GM12878 (cell line): ENCODE results near the gene RAB7B. TPM values are rescaled to one million over a fixed set of nuclear protein-coding genes. Genes with fewer than 3 reads are reported as not detected.
A peak's percentile ranks its signal among the peaks of the same experiment; 100 is the strongest.

Experiments
- ATAC-seq: fragments of 200-7000 bp; cut with Tn5 transposase; 3 replicates; pipeline ENCODE4 v1.9.1; 2020; ENCODE audit warnings: mild to moderate bottlenecking, moderate library complexity
- BruUV-seq: library from RNA; stranded (reverse); fragments of 400-500 nt; replicated peaks from 2 replicates; lab custom pipeline; 2021; lab: Mats Ljungman, UMichigan
- CTCF ChIA-PET: fragments of 300-600 bp; sonication (Branson Sonifier 250); formaldehyde crosslinking; extraction: SDS; loops from one replicate; lab custom pipeline; 2021; ENCODE audit warnings: inconsistent platforms; lab: Yijun Ruan, JAX
- POLR2A ChIA-PET: fragments of 350-600 bp; formaldehyde crosslinking; extraction: SDS; loops from one replicate; lab custom pipeline; 2021; ENCODE audit warnings: inconsistent platforms; lab: Charles Lee
- RAD21 ChIA-PET: fragments of 300-600 bp; sonication (Branson Sonifier 250); formaldehyde crosslinking; loops from one replicate; lab custom pipeline; 2023; ENCODE audit warnings: antibody characterized with exemption; ENCODE audit not compliant: unreplicated experiment; lab: Charles Lee
- SMC1A ChIA-PET: fragments of 300-600 bp; sonication (Branson Sonifier 250); formaldehyde crosslinking; loops from one replicate; lab custom pipeline; 2023; ENCODE audit not compliant: unreplicated experiment, uncharacterized antibody; lab: Charles Lee
- DNase-seq: peaks from one replicate; pipeline ENCODE4 v3.0.0-alpha.2; 2011; ENCODE audit warnings: low read depth, low spot score
- FAIRE-seq: peaks from 3 replicates; lab custom pipeline; 2011; peaks lifted over from hg19 to GRCh38; lab: Jason Lieb, UNC
- H2AFZ ChIP-seq: 2 replicates; pipeline ENCODE4 v1.6.0; 2011; ENCODE audit warnings: low read depth, low read length, control low read depth; ENCODE audit not compliant: control insufficient read depth
- H3K27ac ChIP-seq: 2 replicates; pipeline ENCODE4 v1.5.1; 2011; ENCODE audit warnings: control low read depth; ENCODE audit not compliant: control insufficient read depth, insufficient read depth
- H3K27me3 ChIP-seq, 2 experiments: replicated peaks in 1 of 2; 2 replicates each; pipeline versions ENCODE4 v1.6.0 to v1.6.1; 2011; ENCODE audit warnings: low read length in 1 of 2; ENCODE audit not compliant: control insufficient read depth in 2 of 2, insufficient read depth in 2 of 2
- H3K36me3 ChIP-seq, 2 experiments: 2 replicates each; pipeline ENCODE4 v1.5.1; 2011; ENCODE audit warnings: low read length in 1 of 2; ENCODE audit not compliant: control insufficient read depth in 2 of 2, insufficient read depth in 2 of 2
- H3K4me1 ChIP-seq: 2 replicates; pipeline ENCODE4 v1.6.1; 2011; ENCODE audit warnings: mild to moderate bottlenecking, low read length, moderate library complexity, mixed read lengths; ENCODE audit not compliant: control insufficient read depth, insufficient read depth
- H3K4me2 ChIP-seq: 2 replicates; pipeline ENCODE4 v1.6.0; 2011; ENCODE audit warnings: control low read depth; ENCODE audit not compliant: control insufficient read depth, insufficient read depth
- H3K4me3 ChIP-seq: fragments of 200-600 bp; sonication (generic); 2 replicates; pipeline ENCODE4 v1.5.1; 2016
- H3K79me2 ChIP-seq: 2 replicates; pipeline ENCODE4 v1.6.0; 2011; ENCODE audit warnings: low read length; ENCODE audit not compliant: control insufficient read depth, insufficient read depth
- H3K9ac ChIP-seq: 2 replicates; pipeline ENCODE4 v1.8.0; 2011; ENCODE audit warnings: low read length, control low read depth, mixed read lengths; ENCODE audit not compliant: control insufficient read depth, insufficient read depth
- H3K9me3 ChIP-seq: replicated peaks from 3 replicates; pipeline ENCODE4 v1.5.1; 2011; ENCODE audit warnings: mild to moderate bottlenecking, low read length; ENCODE audit not compliant: control insufficient read depth, insufficient read depth
- H4K20me1 ChIP-seq: 2 replicates; pipeline ENCODE4 v1.6.0; 2011; ENCODE audit not compliant: control insufficient read depth, insufficient read depth
- BHLHE40 ChIP-seq, 2 experiments: fragments of 450-650 bp in 1 of 2; IDR thresholded peaks; 2 replicates each; pipeline ENCODE4 v1.6.1; 2011 to 2017; ENCODE audit warnings: low read depth in 2 of 2, borderline replicate concordance in 1 of 2, improper control_type of control experiment in 1 of 2, low read length in 1 of 2, mild to moderate bottlenecking in 1 of 2
- CHD1 ChIP-seq: IDR thresholded peaks from 2 replicates; pipeline ENCODE4 v1.6.1; 2012; ENCODE audit warnings: low read depth, low read length, improper control_type of control experiment
- ETV6 ChIP-seq, 2 experiments: fragments of 450-650 bp in 1 of 2; IDR thresholded peaks in 1 of 2; conservative IDR thresholded peaks in 1 of 2; 2 replicates each; pipeline ENCODE4 v1.6.1; 2014; ENCODE audit warnings: antibody characterized with exemption in 1 of 2, borderline replicate concordance in 1 of 2, low read depth in 1 of 2, mild to moderate bottlenecking in 1 of 2, moderate library complexity in 1 of 2
- HDAC6 ChIP-seq: fragments of 200-600 bp; sonication (generic); IDR thresholded peaks from one replicate; pipeline ENCODE4 v1.8.0; 2017; ENCODE audit warnings: antibody characterized with exemption; ENCODE audit not compliant: unreplicated experiment
- IRF4 ChIP-seq: IDR thresholded peaks from 2 replicates; pipeline ENCODE4 v1.6.1; 2011; ENCODE audit warnings: low read depth, low read length
- MEF2A ChIP-seq: IDR thresholded peaks from 2 replicates; pipeline ENCODE4 v1.6.1; 2011; ENCODE audit warnings: low read depth, mild to moderate bottlenecking, low read length, moderate library complexity; ENCODE audit not compliant: insufficient read depth
- NFIC ChIP-seq: IDR thresholded peaks from 2 replicates; pipeline ENCODE4 v1.6.1; 2012; ENCODE audit warnings: low read depth, mild to moderate bottlenecking, inconsistent platforms, low read length, moderate library complexity
- PML ChIP-seq: IDR thresholded peaks from 2 replicates; pipeline ENCODE4 v1.6.1; 2012; ENCODE audit warnings: low read length, inconsistent platforms
- POLR2AphosphoS2 ChIP-seq: IDR thresholded peaks from 2 replicates; pipeline ENCODE4 v1.6.1; 2011; ENCODE audit warnings: low read depth, mild to moderate bottlenecking, low read length, improper control_type of control experiment, moderate library complexity
- SMAD5 ChIP-seq: IDR thresholded peaks from 2 replicates; pipeline ENCODE4 v1.6.1; 2016; ENCODE audit warnings: antibody characterized with exemption, low read depth
- SUPT20H ChIP-seq: IDR thresholded peaks from 2 replicates; pipeline ENCODE4 v1.6.1; 2011; ENCODE audit warnings: low read depth, mild to moderate bottlenecking, low read length, moderate library complexity, borderline replicate concordance; ENCODE audit not compliant: control insufficient read depth
- TBL1XR1 ChIP-seq: IDR thresholded peaks from 2 replicates; pipeline ENCODE4 v1.6.1; 2012; ENCODE audit warnings: low read depth, low read length, improper control_type of control experiment
- ZBED1 ChIP-seq: IDR thresholded peaks from 2 replicates; pipeline ENCODE4 v1.6.1; 2016; ENCODE audit warnings: borderline replicate concordance
- ZNF207 ChIP-seq: fragments of 450-650 bp; IDR thresholded peaks from 2 replicates; pipeline ENCODE4 v1.6.1; 2014; ENCODE audit warnings: antibody characterized with exemption, mild to moderate bottlenecking, borderline replicate concordance
- ZSCAN29 ChIP-seq: fragments of 450-650 bp; IDR thresholded peaks from 2 replicates; pipeline ENCODE4 v1.6.1; 2017; ENCODE audit warnings: mild to moderate bottlenecking, moderate library complexity
- whole genome bisulfite sequencing: methylation state at CpG from one replicate; pipeline ENCODE4 v1.1.6; 2016; ENCODE audit warnings: low lambda C conversion rate; ENCODE audit not compliant: insufficient replicate concordance, insufficient coverage; ENCODE audit errors: missing lambda C conversion rate; 5-methylcytosine and 5-hydroxymethylcytosine counted together
- in situ Hi-C: fragments of 300-500 bp; cut with MboI; formaldehyde crosslinking; loops from 9 replicates; pipeline ENCODE4 v1.14.3; 2018; ENCODE audit warnings: mixed read lengths
- intact Hi-C: fragments of 100-400 bp; cut with micrococcal nuclease; formaldehyde crosslinking; loops from one replicate; pipeline ENCODE4 v1.14.2; 2022; ENCODE audit not compliant: unreplicated experiment
- polyA plus RNA-seq, 11 experiments: library from polyadenylated mRNA; depleted of rRNA in 4 of 11; unstranded in 6 of 11; stranded (reverse) in 5 of 11; fragments of >200 nt; fragmentation: Nextera tagmentation in 4 of 11; fragmentation: Illumina TruSeq in 1 of 11; extraction: Ambion mirVana in 4 of 11; extraction: Trizol in 1 of 11; gene quantifications; 1 replicate in 1 of 11; 2 replicates in 10 of 11; pipeline versions ENCODE4 v1.2.1 to v1.2.3, GENCODE V29; 2011 to 2016; ENCODE audit warnings: inconsistent platforms in 2 of 11, missing spikeins in 2 of 11, low read depth in 1 of 11
- total RNA-seq, 4 experiments: library from RNA; depleted of rRNA in 3 of 4; stranded (reverse); fragments of >200 nt in 3 of 4; fragmentation: Illumina TruSeq in 1 of 4; extraction: Trizol in 1 of 4; gene quantifications; 2 replicates each; pipeline versions ENCODE4 v1.2.1 to v1.2.3, GENCODE V29; 2013 to 2021
- TF ChIP-seq, protein P1 (sequence below): fragments of 450-650 bp; IDR thresholded peaks from 2 replicates; pipeline ENCODE4 v1.6.1; 2018; ENCODE audit warnings: borderline replicate concordance, mild to moderate bottlenecking; ENCODE audit not compliant: partially characterized antibody
- TF ChIP-seq, protein P2 (sequence below): IDR thresholded peaks from 2 replicates; pipeline ENCODE4 v1.6.1; 2012; ENCODE audit warnings: low read length, inconsistent platforms
- TF ChIP-seq, protein P3 (sequence below): IDR thresholded peaks from 2 replicates; pipeline ENCODE4 v1.6.1; 2011; ENCODE audit warnings: low read depth, low read length, improper control_type of control experiment, borderline replicate concordance

The RAB7B gene
- total and polyA plus RNA-seq, 10 of the 15 experiments (the other 5 are each of a cell fraction or from before 2014, with no cell fraction given) = 0.09 TPM; not detected in 9

DNA sequence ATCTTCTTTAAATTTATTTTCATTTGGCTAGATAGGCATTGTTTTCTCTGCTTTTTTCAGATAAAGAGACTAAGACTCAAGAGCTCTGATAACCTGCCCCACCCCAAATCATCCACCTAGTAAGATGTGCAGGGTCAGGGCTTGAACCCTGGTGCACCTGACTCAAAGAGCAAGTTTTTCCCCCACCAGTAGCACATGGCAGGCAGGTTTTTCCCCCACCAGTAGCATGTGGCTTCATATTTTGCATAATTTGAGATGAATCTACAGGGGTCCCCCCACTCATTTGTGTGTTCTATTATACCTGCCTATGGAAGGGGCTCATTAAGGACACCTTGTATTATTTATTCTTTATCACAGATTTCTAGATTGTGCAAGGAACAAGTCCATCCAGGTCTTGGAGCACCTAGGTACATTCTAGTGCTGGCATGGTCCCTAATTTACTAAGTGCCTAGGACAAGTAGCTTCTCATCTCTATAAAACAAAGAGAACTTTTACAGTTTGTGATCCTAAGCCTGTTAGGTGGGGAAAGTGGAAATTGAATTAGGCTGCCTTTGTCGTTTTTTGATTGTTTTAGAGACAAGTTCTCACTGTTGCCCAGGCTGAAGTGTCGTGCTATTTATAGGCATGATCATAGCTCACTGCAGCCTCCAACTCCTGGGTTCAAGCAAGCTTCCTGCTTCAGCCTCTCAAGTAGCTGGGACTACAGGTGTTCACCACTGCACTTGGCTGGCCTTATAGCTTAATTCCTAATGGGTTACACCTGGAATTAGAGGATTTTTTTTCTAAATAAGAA lies 33.7 kb upstream of the RAB7B start:
- Histone ChIP-seq H4K20me1 (no peaks in the 10 kb centered on the region), H3K27me3 (no peaks in the 10 kb centered on the region; a peak in 1 of 4 replicates), H3K36me3 (no peaks in the 10 kb centered on the region), H3K4me2 (peak overlapping the region; percentile 31), H3K9ac (peak overlapping the region; percentile 12; the same call in 1 of the 2 replicates), H3K4me3 (0 out of 2 replicates have a peak overlapping the region, but pooled peaks have one; percentile 12), H3K9me3 (peaks cover 3% of the 10 kb centered on the region; the same call in 2 of the 3 replicates), H2AFZ (no peak overlapping the region), H3K4me1 (peaks cover 43% of the 10 kb centered on the region), H3K27ac (peak overlapping the region; percentile 29; the same call in 1 of the 2 replicates), H3K79me2 (peaks cover 15% of the 10 kb centered on the region)
- intact Hi-C loops (no loop called here), in situ Hi-C loops (no loop called here)
- ChIA-PET RAD21 (interaction anchor here (0.6 to 2.5 kb wide), 10 partner anchors 9 to 324 kb away, joined by 3 to 13 read pairs (median 4); no protein-coding TSS in a partner anchor), POLR2A (interaction anchor here (0.7 to 0.8 kb wide), 2 partner anchors 8 to 47 kb away, joined by 3 to 5 read pairs; no protein-coding TSS in a partner anchor), SMC1A (interaction anchor here (0.6 to 3.6 kb wide), 8 partner anchors 9 to 379 kb away, joined by 3 to 19 read pairs (median 6); no protein-coding TSS in a partner anchor), CTCF (interaction anchor here (0.7 to 2.4 kb wide), 9 partner anchors 9 to 572 kb away, joined by 3 to 11 read pairs (median 3); no protein-coding TSS in a partner anchor)
- no peak for DNase-seq
- 17% methylated on average over 2 of the region's 2 CpGs for WGBS
- peak; percentile 52 for ATAC-seq
- peak; percentile 66 for FAIRE-seq
- no TSS peak for BruUV-seq
- TF ChIP-seq NFIC (no peak), ZBED1 (no peak), POLR2AphosphoS2 (no peak), ZSCAN29 (no peak), TBL1XR1 (no peak), SMAD5 (no peak), ZNF207 (no peak), CHD1 (no peak), HDAC6 (no peak), MEF2A (0 out of 2 replicates have a peak, but pooled peaks have one; percentile 42), BHLHE40 (IDR thresholded peaks at IDR 0.05; ENCODE audit: borderline replicate concordance in 1 of 2, low read depth in 2 of 2, low read length in 1 of 2) (peak; percentile 27 to 44; a peak in 2 of 4 replicates), IRF4 (no peak), ETV6 (conservative IDR thresholded peaks at IDR 0.05 in 1 of 2, IDR thresholded peaks at IDR 0.05 in 1 of 2; ENCODE audit: borderline replicate concordance in 1 of 2, low read depth in 1 of 2) (no peak), SUPT20H (no peak), PML (no peak)
- TF ChIP-seq, protein P1, sequence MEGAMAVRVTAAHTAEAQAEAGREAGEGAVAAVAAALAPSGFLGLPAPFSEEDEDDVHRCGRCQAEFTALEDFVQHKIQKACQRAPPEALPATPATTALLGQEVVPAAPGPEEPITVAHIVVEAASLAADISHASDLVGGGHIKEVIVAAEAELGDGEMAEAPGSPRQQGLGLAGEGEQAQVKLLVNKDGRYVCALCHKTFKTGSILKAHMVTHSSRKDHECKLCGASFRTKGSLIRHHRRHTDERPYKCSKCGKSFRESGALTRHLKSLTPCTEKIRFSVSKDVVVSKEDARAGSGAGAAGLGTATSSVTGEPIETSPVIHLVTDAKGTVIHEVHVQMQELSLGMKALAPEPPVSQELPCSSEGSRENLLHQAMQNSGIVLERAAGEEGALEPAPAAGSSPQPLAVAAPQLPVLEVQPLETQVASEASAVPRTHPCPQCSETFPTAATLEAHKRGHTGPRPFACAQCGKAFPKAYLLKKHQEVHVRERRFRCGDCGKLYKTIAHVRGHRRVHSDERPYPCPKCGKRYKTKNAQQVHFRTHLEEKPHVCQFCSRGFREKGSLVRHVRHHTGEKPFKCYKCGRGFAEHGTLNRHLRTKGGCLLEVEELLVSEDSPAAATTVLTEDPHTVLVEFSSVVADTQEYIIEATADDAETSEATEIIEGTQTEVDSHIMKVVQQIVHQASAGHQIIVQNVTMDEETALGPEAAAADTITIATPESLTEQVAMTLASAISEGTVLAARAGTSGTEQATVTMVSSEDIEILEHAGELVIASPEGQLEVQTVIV = no peak
- TF ChIP-seq, protein P2, sequence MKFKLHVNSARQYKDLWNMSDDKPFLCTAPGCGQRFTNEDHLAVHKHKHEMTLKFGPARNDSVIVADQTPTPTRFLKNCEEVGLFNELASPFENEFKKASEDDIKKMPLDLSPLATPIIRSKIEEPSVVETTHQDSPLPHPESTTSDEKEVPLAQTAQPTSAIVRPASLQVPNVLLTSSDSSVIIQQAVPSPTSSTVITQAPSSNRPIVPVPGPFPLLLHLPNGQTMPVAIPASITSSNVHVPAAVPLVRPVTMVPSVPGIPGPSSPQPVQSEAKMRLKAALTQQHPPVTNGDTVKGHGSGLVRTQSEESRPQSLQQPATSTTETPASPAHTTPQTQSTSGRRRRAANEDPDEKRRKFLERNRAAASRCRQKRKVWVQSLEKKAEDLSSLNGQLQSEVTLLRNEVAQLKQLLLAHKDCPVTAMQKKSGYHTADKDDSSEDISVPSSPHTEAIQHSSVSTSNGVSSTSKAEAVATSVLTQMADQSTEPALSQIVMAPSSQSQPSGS = no peak
- TF ChIP-seq, protein P3, sequence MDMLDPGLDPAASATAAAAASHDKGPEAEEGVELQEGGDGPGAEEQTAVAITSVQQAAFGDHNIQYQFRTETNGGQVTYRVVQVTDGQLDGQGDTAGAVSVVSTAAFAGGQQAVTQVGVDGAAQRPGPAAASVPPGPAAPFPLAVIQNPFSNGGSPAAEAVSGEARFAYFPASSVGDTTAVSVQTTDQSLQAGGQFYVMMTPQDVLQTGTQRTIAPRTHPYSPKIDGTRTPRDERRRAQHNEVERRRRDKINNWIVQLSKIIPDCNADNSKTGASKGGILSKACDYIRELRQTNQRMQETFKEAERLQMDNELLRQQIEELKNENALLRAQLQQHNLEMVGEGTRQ = no peak
